ENCODE measurements around the gene MACROD2.

The MACROD2 gene

DNA sequence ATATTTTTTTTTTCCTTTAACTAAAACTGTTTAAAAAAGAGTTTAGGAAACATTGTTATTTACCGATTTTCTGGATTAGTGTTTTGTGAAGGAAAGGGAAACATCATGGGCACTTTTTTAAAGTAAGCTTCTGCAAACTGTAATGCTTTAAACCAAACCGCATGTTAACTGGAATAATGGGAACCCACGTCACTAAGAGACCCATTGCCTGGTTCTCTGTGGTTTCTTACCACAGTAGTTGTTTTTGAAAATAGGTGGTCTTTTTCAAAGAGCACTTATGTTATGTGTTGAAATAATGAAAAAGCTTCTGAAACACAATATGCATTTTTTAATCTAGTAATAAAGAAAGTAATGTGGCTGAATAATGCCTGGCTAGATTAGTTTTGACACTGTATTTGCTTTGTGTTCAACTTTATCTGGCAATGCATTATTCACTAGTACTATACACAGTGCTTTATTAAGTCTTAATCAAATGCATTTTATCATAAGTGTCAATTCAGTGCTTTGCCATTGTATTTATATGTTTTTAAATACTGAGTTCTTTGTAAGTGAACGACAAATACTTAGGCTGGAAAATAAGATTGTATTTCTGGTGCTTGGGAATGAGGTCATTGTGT is 1096.2 kb downstream of the MACROD2 start:
- TF ChIP-seq POLR2AphosphoS5 (IDR thresholded peaks at IDR 0.05; ENCODE audit: low read depth, low read length) (no peak), PAX5 (IDR thresholded peaks at IDR 0.05; ENCODE audit: insufficient read depth, low read length, severe bottlenecking) (no peak), TAF1 (IDR thresholded peaks at IDR 0.05; ENCODE audit: low read depth, low read length) (no peak), SPI1 (IDR thresholded peaks at IDR 0.05; ENCODE audit: low read depth, low read length) (no peak), POLR2A (IDR thresholded peaks at IDR 0.05; ENCODE audit: low read depth, low read length) (no peak), POU2F2 (IDR thresholded peaks at IDR 0.05; ENCODE audit: low read depth, low read length) (no peak)
- DNase-seq (ENCODE audit: insufficient read length, low spot score) = no peak
- FAIRE-seq = no peak

GRCh38 chr20:15098351-15098750 is 1103.0 kb downstream of the MACROD2 start:
- no peak for FAIRE-seq
- no peak for DNase-seq (ENCODE audit: insufficient read length, low spot score)
- TF ChIP-seq POU2F2 (IDR thresholded peaks at IDR 0.05; ENCODE audit: low read depth, low read length) = no peak
- no peak for TF ChIP-seq POLR2AphosphoS5 (IDR thresholded peaks at IDR 0.05; ENCODE audit: low read depth, low read length)

- no peak for FAIRE-seq
- DNase-seq (ENCODE audit: insufficient read length, low spot score) = no peak
- TF ChIP-seq POLR2AphosphoS5 (IDR thresholded peaks at IDR 0.05; ENCODE audit: low read depth, low read length) = no peak
- no peak for TF ChIP-seq SPI1 (IDR thresholded peaks at IDR 0.05; ENCODE audit: low read depth, low read length)
- TF ChIP-seq PAX5 (IDR thresholded peaks at IDR 0.05; ENCODE audit: insufficient read depth, low read length, severe bottlenecking) = no peak
- TF ChIP-seq POLR2A (IDR thresholded peaks at IDR 0.05; ENCODE audit: low read depth, low read length) = no peak
- TF ChIP-seq TAF1 (IDR thresholded peaks at IDR 0.05; ENCODE audit: low read depth, low read length) = no peak
- TF ChIP-seq POU2F2 (IDR thresholded peaks at IDR 0.05; ENCODE audit: low read depth, low read length) = no peak
These were observed 1103.8 kb downstream of the MACROD2 start for GRCh38 chr20:15099130-15099529.

GRCh38 chr20:15100506-15101160 is 1105.3 kb downstream of the MACROD2 start:
- FAIRE-seq (no peak), DNase-seq (ENCODE audit: insufficient read length, low spot score) (no peak)
- TF ChIP-seq TAF1 (IDR thresholded peaks at IDR 0.05; ENCODE audit: low read depth, low read length) (no peak), POLR2AphosphoS5 (IDR thresholded peaks at IDR 0.05; ENCODE audit: low read depth, low read length) (no peak), SPI1 (IDR thresholded peaks at IDR 0.05; ENCODE audit: low read depth, low read length) (no peak), POU2F2 (IDR thresholded peaks at IDR 0.05; ENCODE audit: low read depth, low read length) (no peak), POLR2A (IDR thresholded peaks at IDR 0.05; ENCODE audit: low read depth, low read length) (no peak), PAX5 (IDR thresholded peaks at IDR 0.05; ENCODE audit: insufficient read depth, low read length, severe bottlenecking) (no peak)

- DNase-seq (ENCODE audit: insufficient read length, low spot score) = no peak
- no peak for FAIRE-seq
- no peak for TF ChIP-seq POLR2A (IDR thresholded peaks at IDR 0.05; ENCODE audit: low read depth, low read length)
- TF ChIP-seq PAX5 (IDR thresholded peaks at IDR 0.05; ENCODE audit: insufficient read depth, low read length, severe bottlenecking) = no peak
- no peak for TF ChIP-seq SPI1 (IDR thresholded peaks at IDR 0.05; ENCODE audit: low read depth, low read length)
These were observed 1112.6 kb downstream of the MACROD2 start for GRCh38 chr20:15107931-15108330.

GRCh38 chr20:15109494-15109893 is 1114.2 kb downstream of the MACROD2 start:
- no peak for FAIRE-seq
- TF ChIP-seq POU2F2 (IDR thresholded peaks at IDR 0.05; ENCODE audit: low read depth, low read length) (no peak), POLR2A (IDR thresholded peaks at IDR 0.05; ENCODE audit: low read depth, low read length) (no peak), SPI1 (IDR thresholded peaks at IDR 0.05; ENCODE audit: low read depth, low read length) (no peak), POLR2AphosphoS5 (IDR thresholded peaks at IDR 0.05; ENCODE audit: low read depth, low read length) (no peak), PAX5 (IDR thresholded peaks at IDR 0.05; ENCODE audit: insufficient read depth, low read length, severe bottlenecking) (no peak), TAF1 (IDR thresholded peaks at IDR 0.05; ENCODE audit: low read depth, low read length) (no peak)
- no peak for DNase-seq (ENCODE audit: insufficient read length, low spot score)

DNA sequence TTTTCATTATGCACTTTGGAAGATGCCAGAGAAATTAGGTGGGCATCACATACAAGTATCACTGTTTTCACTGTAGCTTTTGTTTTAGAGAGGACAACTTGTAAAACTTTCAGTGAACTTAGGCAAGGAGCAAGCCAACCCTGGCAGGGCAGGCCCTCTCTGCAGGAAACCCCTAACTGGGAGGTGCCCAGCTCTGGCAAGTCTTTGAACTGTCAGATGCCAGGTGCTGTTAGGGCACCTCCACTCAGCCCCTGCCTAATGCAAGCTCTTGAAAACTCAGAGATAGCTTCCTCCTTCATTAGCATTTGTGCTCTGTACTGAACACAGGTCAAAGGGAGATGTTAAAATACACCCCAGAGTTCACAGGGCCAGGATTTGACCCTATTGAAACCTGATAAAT is 1116.3 kb downstream of the MACROD2 start:
- DNase-seq (ENCODE audit: insufficient read length, low spot score) (no peak), FAIRE-seq (no peak)
- no peak for TF ChIP-seq SPI1 (IDR thresholded peaks at IDR 0.05; ENCODE audit: low read depth, low read length)
- no peak for TF ChIP-seq PAX5 (IDR thresholded peaks at IDR 0.05; ENCODE audit: insufficient read depth, low read length, severe bottlenecking)
- no peak for TF ChIP-seq TAF1 (IDR thresholded peaks at IDR 0.05; ENCODE audit: low read depth, low read length)
- TF ChIP-seq POLR2AphosphoS5 (IDR thresholded peaks at IDR 0.05; ENCODE audit: low read depth, low read length) = no peak
- TF ChIP-seq POLR2A (IDR thresholded peaks at IDR 0.05; ENCODE audit: low read depth, low read length) = no peak
- TF ChIP-seq POU2F2 (IDR thresholded peaks at IDR 0.05; ENCODE audit: low read depth, low read length) = no peak

- DNase-seq (ENCODE audit: insufficient read length, low spot score) (no peak), FAIRE-seq (no peak)
- no peak for TF ChIP-seq SPI1 (IDR thresholded peaks at IDR 0.05; ENCODE audit: low read depth, low read length)
- no peak for TF ChIP-seq PAX5 (IDR thresholded peaks at IDR 0.05; ENCODE audit: insufficient read depth, low read length, severe bottlenecking)
- no peak for TF ChIP-seq POLR2AphosphoS5 (IDR thresholded peaks at IDR 0.05; ENCODE audit: low read depth, low read length)
- no peak for TF ChIP-seq TAF1 (IDR thresholded peaks at IDR 0.05; ENCODE audit: low read depth, low read length)
- TF ChIP-seq POU2F2 (IDR thresholded peaks at IDR 0.05; ENCODE audit: low read depth, low read length) = no peak
- TF ChIP-seq POLR2A (IDR thresholded peaks at IDR 0.05; ENCODE audit: low read depth, low read length) = no peak
These were observed 1117.9 kb downstream of the MACROD2 start for GRCh38 chr20:15113144-15113773.

DNA sequence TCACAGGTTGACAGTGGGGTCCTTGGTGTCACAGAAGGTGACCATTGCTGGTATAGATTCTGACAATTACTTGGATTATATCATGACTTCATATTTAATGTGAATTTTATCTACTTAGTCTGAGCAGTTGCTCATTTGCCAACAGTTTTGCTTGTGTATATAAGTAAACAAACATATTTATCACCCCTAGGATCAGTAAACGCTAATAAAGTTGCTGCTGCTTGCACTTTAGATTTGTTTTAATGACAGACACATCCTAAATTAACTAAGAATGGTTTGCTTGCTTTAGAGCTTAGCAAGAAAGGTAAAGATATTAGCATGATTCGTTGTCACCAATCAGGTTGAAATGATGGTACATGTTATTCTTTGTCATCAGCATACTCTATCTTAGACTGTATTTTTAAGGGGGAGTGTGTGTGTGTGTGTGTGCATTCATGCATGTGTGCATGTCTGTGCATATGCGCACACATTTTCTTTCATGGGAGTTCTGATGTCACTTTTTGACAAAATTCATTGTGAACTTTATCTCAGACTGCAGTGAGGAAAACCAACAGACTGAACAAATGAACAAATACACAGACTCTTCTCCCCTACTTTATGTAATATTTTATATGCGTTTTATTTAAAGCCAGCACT is 1124.7 kb downstream of the MACROD2 start:
- FAIRE-seq (no peak), DNase-seq (ENCODE audit: insufficient read length, low spot score) (no peak)
- no peak for TF ChIP-seq SPI1 (IDR thresholded peaks at IDR 0.05; ENCODE audit: low read depth, low read length)
